HPDE6-E6E7 (cell line): Measurements from ENCODE around the gene ZNF593.

ENCODE experiments used
- DNase-seq: peaks from one replicate; pipeline ENCODE4 v3.0.0; 2011; ENCODE audit warnings: missing footprints; ENCODE audit errors: extremely low spot score

The ZNF593 gene

DNA sequence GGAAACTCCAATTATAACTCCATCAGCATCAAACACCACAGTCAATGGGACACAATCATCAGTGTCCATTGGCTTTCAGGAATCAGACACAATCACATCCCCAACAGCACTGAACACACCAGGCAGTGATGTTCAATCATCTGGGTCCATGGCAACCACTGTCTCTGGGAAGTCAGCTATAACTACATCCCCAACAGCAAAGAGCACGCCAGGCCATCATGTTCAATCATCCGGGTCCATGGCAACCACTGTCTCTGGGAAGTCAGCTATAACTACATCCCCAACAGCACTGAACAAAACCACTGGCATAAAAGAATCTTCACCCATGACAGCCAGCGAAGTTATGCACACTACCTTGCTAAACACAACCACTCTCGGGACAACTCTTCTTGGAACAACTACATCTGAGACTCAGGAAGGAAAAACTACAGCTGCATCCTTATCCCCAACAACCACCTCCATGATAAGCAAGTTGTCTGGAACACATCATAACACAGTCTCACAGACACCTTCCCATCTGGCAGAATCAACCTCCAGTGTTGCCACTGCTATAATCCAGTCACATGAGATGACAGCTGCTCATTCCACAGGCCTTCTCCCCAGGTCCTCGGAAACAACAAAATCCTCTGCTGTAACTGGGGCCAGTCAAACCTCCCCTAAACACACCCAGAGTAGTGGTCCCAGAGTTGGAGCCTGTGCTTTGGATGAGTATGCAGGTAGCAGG is 40.6 kb downstream of the ZNF593 start:
- no peak for DNase-seq

DNA sequence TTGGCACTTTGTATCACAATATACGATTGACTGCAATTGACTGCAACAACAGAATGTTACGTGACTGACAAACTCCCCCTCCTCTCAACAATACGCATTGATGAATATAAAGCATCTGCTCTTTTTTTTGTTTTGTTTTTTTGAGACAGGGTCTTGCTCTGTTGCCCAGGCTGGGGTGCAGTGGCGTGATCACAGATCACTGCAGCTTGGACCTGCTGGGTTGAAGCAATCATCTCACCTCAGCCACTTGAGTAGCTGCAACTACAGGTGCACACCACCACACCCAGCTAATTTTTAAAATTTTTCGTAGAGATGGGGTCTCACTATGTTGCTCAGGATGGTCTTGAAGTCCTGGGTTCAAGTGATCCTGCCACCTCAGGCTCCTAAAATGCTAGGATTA is 43.0 kb downstream of the ZNF593 start:
- no peak for DNase-seq

DNA sequence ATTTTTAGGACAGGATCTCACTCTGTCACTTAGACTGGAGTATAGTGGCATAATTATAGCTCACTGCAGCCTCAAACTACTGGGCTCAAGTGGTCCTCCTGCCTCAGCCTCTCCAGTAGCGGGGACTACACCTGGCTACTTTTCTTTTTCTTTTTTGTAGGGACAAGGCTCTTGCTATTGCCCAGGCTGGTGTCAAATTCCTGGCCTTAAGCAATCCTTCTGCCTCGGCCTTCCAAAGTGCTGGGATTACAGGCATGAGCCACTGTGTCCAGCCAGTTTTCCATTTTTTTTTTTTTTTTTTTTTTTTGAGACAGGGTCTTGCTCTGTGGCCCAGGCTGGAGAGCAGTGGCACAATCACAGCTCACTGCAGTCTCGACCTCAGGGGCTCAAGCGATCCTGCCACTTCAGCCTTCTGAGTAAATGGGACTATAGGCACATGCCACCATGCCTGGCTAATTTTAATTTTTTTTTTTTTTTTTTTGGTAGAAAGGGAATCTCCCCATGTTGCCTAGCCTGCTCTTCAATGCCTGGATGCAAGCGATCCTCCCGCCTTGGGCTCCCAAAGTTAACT is 43.7 kb downstream of the ZNF593 start:
- DNase-seq = no peak

DNA sequence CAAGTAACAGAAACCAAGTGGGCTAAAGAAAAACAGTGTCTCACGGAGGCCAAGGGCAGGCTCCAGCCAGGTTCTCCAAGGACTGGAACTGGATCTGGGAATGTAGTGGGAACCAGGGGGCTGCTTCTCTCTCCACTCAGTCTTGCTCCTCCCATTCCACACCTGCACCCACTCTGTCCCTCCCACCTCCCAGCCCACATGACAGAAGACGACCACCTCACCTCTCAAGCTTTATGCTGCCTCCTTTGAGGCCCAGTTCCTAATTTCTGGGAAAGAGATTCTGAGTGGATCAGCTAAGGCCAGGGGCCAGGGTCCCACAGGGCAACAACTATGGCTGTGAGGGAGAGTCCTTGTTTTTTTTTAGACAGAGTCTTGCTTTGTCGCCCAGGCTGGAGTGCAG is 45.5 kb downstream of the ZNF593 start:
- no peak for DNase-seq

DNA sequence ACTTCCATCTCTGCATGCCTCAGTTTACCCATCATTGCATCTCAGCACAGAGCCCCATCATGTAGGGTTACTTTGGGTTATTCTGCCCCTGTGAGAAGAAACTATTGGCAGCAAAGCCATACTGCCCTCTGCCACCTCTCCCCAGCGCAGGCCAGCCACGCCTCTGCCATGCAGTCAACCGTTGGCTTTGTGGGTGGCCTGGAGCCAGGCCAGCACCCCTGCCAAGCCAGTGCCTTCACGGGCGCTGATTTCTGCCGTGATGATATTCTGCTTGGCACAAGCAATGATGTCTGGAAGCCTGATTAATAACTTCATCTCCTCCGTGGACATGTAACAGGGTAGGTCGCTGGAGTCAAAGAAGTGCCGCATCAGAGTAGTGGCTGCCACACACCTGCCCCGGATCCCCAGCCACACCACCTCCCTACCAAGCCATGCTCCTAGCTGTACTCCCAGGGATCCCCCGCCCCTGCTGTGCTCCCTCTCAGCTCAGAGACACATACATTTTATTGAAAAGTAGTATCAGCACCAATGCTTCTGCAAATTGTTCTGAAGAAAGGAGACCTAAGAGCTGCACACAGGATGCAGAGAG is 49.3 kb downstream of the ZNF593 start:
- no peak for DNase-seq
